Liver (tissue), 9 donors: ENCODE data around the gene CYSRT1. TPM values are rescaled to one million over a fixed set of nuclear protein-coding genes. Genes with fewer than 3 reads are reported as not detected.

Experiments
- DNase-seq: peaks from one replicate; pipeline ENCODE4 v3.0.0-alpha.2; 2017; ENCODE audit warnings: low spot score
- H3K27ac ChIP-seq, 2 donors: one replicate each; pipeline ENCODE4 v1.7.0; 2013; ENCODE audit warnings: inconsistent platforms in 2 of 2, low read length in 2 of 2, control low read depth in 1 of 2, low read depth in 1 of 2, mild to moderate bottlenecking in 1 of 2
- H3K27me3 ChIP-seq, 4 donors: one replicate each; pipeline versions ENCODE4 v1.6.1 to v1.7.0; 2013; ENCODE audit warnings: low read length in 3 of 4, inconsistent platforms in 1 of 4, mild to moderate bottlenecking in 1 of 4, moderate library complexity in 1 of 4; ENCODE audit not compliant: control insufficient read depth in 4 of 4, insufficient read depth in 4 of 4
- H3K36me3 ChIP-seq, 4 donors: one replicate each; pipeline versions ENCODE4 v1.6.1 to v1.7.0; 2013; ENCODE audit warnings: low read length in 3 of 4, mild to moderate bottlenecking in 3 of 4, low read depth in 1 of 4, moderate library complexity in 1 of 4; ENCODE audit not compliant: control insufficient read depth in 4 of 4, insufficient read depth in 3 of 4
- H3K4me1 ChIP-seq, 4 donors: one replicate each; pipeline versions ENCODE4 v1.6.1 to v1.7.0; 2013; ENCODE audit warnings: low read length in 3 of 4, mild to moderate bottlenecking in 3 of 4, moderate library complexity in 1 of 4; ENCODE audit not compliant: control insufficient read depth in 4 of 4, insufficient read depth in 4 of 4
- H3K4me3 ChIP-seq, 3 donors: one replicate each; pipeline versions ENCODE4 v1.6.1 to v1.7.0; 2013; ENCODE audit warnings: low read length in 3 of 3, control low read depth in 1 of 3, low read depth in 1 of 3, mild to moderate bottlenecking in 1 of 3
- H3K9ac ChIP-seq, 2 donors: one replicate each; pipeline ENCODE4 v1.7.0; 2013; ENCODE audit warnings: low read length in 2 of 2, mild to moderate bottlenecking in 2 of 2, moderate library complexity in 2 of 2, control low read depth in 1 of 2, low read depth in 1 of 2
- H3K9me3 ChIP-seq, 4 donors: one replicate each; pipeline versions ENCODE4 v1.6.1 to v1.7.0; 2013; ENCODE audit warnings: low read length in 3 of 4; ENCODE audit not compliant: control insufficient read depth in 4 of 4
- EGR1 ChIP-seq, 2 donors: IDR thresholded peaks; 2 replicates each; pipeline ENCODE4 v1.6.1; 2016 to 2018; ENCODE audit warnings: antibody characterized with exemption in 2 of 2, low read depth in 2 of 2
- FOXA1 ChIP-seq: IDR thresholded peaks from 2 replicates; pipeline ENCODE4 v1.6.1; 2016; ENCODE audit warnings: antibody characterized with exemption
- FOXA2 ChIP-seq: IDR thresholded peaks from 2 replicates; pipeline ENCODE4 v1.6.1; 2016; ENCODE audit warnings: antibody characterized with exemption
- GABPA ChIP-seq, 2 donors: IDR thresholded peaks in 1 of 2; conservative IDR thresholded peaks in 1 of 2; 2 replicates each; pipeline ENCODE4 v1.6.1; 2016; ENCODE audit warnings: antibody characterized with exemption in 2 of 2, mild to moderate bottlenecking in 1 of 2, moderate library complexity in 1 of 2
- HNF4A ChIP-seq, 2 donors: conservative IDR thresholded peaks; 2 replicates each; pipeline ENCODE4 v1.6.1; 2016; ENCODE audit warnings: antibody characterized with exemption in 2 of 2, mild to moderate bottlenecking in 2 of 2
- HNF4G ChIP-seq: IDR thresholded peaks from 2 replicates; pipeline ENCODE4 v1.6.1; 2016; ENCODE audit warnings: antibody characterized with exemption
- JUND ChIP-seq, 2 donors: IDR thresholded peaks; 2 replicates each; pipeline ENCODE4 v1.6.1; 2016; ENCODE audit warnings: antibody characterized with exemption in 2 of 2
- NR2F2 ChIP-seq: IDR thresholded peaks from 2 replicates; pipeline ENCODE4 v1.6.1; 2016; ENCODE audit warnings: antibody characterized with exemption
- RAD21 ChIP-seq, 2 donors: IDR thresholded peaks; 2 replicates each; pipeline ENCODE4 v1.6.1; 2016; ENCODE audit warnings: antibody characterized with exemption in 2 of 2, mild to moderate bottlenecking in 2 of 2
- RXRA ChIP-seq, 2 donors: IDR thresholded peaks; 2 replicates each; pipeline ENCODE4 v1.6.1; 2017 to 2018; ENCODE audit warnings: antibody characterized with exemption in 2 of 2, mild to moderate bottlenecking in 1 of 2
- SP1 ChIP-seq: IDR thresholded peaks from 2 replicates; pipeline ENCODE4 v1.6.1; 2018; ENCODE audit warnings: antibody characterized with exemption, mild to moderate bottlenecking
- TAF1 ChIP-seq: conservative IDR thresholded peaks from 2 replicates; pipeline ENCODE4 v1.6.1; 2016; ENCODE audit warnings: antibody characterized with exemption, mild to moderate bottlenecking
- YY1 ChIP-seq: IDR thresholded peaks from 2 replicates; pipeline ENCODE4 v1.6.1; 2016; ENCODE audit warnings: antibody characterized with exemption, mild to moderate bottlenecking
- WGBS: extraction: QIAGEN DNeasy Blood & Tissue Kit; methylation state at CpG from one replicate; pipeline ENCODE4 v1.1.7; 2013; 5-methylcytosine and 5-hydroxymethylcytosine counted together
- polyA plus RNA-seq, 2 donors: library from polyadenylated mRNA; stranded (reverse) in 1 of 2; unstranded in 1 of 2; fragments of 200-250 nt in 1 of 2; fragments of >200 nt in 1 of 2; fragmentation: Nextera tagmentation in 1 of 2; extraction: Ambion mirVana in 1 of 2; gene quantifications; one replicate each; pipeline versions ENCODE4 v1.2.1 to v1.2.3, GENCODE V29; 2013 to 2015
- total RNA-seq, 2 donors: library from RNA; depleted of rRNA; stranded (reverse); fragments of >200 nt; gene quantifications; one replicate each; pipeline ENCODE4 v1.2.3, GENCODE V29; 2014
- TF ChIP-seq, protein P1 (sequence below): IDR thresholded peaks from 2 replicates; pipeline ENCODE4 v1.6.1; 2016; ENCODE audit warnings: antibody characterized with exemption
- TF ChIP-seq, protein P2 (sequence below): fragments of 150-350 bp; IDR thresholded peaks from 2 replicates; pipeline ENCODE4 v1.5.1; 2017; ENCODE audit warnings: improper control_type of control experiment, low read depth, low read length; ENCODE audit not compliant: missing input control
- TF ChIP-seq, protein P3 (sequence below): IDR thresholded peaks from 2 replicates; pipeline ENCODE4 v1.6.1; 2016; ENCODE audit warnings: antibody characterized with exemption, mild to moderate bottlenecking
- TF ChIP-seq, protein P4 (sequence below): IDR thresholded peaks from 2 replicates; pipeline ENCODE4 v1.6.1; 2016; ENCODE audit warnings: antibody characterized with exemption
- TF ChIP-seq, protein P5 (sequence below): IDR thresholded peaks from 2 replicates; pipeline ENCODE4 v1.6.1; 2016; ENCODE audit warnings: antibody characterized with exemption
- donor health status: healthy.
- donor health status: healthy.
- donor health status: healthy.
- donor health status: healthy.
- donor health status: healthy.

The CYSRT1 gene
- total and polyA plus RNA-seq, 4 donors: 0.14 to 0.50 (median 0.20) TPM

DNA sequence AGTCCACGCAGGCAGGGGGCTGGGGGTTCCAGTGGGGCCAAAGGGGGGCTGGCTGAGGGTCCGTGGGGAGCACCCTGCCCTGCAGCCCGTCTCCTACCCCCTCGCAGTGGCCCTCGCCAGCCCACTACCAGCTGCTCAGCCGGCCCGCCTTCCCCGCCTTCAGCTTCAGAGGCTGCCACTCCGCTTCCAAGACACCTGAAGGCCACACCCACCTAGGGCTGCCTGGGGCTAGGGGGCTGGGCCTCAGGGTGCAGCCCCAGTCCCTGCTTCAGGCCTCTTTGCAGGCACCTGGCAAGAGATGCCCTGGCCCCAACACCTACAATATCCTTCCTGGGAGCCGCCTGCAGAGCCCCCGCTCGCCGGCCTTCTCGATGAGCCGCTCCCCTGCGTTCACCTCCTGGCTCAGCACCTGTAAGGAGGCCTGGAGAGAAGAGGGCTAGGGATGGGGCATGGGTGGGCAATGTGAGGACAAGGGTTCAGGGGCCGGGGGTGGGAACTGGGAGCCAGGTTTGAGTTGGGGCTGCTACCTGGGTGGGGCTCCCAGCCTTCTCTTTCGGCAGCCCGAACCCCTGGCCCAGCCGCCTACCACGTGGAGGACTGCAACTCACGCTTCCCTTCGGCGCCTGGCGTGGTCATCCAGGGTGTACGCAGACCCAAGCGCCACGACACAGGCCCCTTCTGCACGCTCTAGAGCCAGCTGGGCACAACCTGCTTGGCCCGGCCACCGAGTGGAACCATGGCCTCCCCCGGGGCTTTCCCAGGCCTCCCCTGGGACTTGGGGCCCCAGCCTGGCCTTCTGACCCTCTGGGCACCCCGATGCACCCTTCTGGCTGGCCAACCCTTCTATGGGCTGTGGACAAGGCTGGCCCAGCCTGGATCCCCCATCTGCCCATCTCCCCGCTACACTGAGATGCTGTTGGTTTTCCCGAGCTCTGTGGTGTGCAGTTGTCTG, 27.9 kb downstream of the CYSRT1 start:
- DNase-seq: no peak

More for the DNA sequence above, 27.9 kb downstream of the CYSRT1 start:
- no peaks in the 10 kb centered on the region for H3K9me3 ChIP-seq
- WGBS: 86% methylated on average over 35 of the region's 35 CpGs
- no peak overlapping the region for H3K9ac ChIP-seq
- H3K27ac ChIP-seq: no peak overlapping the region
- H3K4me3 ChIP-seq: no peak overlapping the region
- peaks cover 10 to 34% (median 21%) of the 10 kb centered on the region in 4 donors for H3K4me1 ChIP-seq
- no peaks in the 10 kb centered on the region for H3K27me3 ChIP-seq
- H3K36me3 ChIP-seq: peaks cover 0 to 3% (median 3%) of the 10 kb centered on the region in 4 donors
- TF ChIP-seq HNF4A (conservative IDR thresholded peaks at IDR 0.05): no peak
- TF ChIP-seq, protein P1, sequence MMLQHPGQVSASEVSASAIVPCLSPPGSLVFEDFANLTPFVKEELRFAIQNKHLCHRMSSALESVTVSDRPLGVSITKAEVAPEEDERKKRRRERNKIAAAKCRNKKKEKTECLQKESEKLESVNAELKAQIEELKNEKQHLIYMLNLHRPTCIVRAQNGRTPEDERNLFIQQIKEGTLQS: no peak
- no peak for TF ChIP-seq SP1
- TF ChIP-seq EGR1 (IDR thresholded peaks at IDR 0.05; ENCODE audit: low read depth in 2 of 2): no peak
- TF ChIP-seq RXRA (IDR thresholded peaks at IDR 0.05): no peak
- no peak for TF ChIP-seq JUND (IDR thresholded peaks at IDR 0.05)
- TF ChIP-seq, protein P2, sequence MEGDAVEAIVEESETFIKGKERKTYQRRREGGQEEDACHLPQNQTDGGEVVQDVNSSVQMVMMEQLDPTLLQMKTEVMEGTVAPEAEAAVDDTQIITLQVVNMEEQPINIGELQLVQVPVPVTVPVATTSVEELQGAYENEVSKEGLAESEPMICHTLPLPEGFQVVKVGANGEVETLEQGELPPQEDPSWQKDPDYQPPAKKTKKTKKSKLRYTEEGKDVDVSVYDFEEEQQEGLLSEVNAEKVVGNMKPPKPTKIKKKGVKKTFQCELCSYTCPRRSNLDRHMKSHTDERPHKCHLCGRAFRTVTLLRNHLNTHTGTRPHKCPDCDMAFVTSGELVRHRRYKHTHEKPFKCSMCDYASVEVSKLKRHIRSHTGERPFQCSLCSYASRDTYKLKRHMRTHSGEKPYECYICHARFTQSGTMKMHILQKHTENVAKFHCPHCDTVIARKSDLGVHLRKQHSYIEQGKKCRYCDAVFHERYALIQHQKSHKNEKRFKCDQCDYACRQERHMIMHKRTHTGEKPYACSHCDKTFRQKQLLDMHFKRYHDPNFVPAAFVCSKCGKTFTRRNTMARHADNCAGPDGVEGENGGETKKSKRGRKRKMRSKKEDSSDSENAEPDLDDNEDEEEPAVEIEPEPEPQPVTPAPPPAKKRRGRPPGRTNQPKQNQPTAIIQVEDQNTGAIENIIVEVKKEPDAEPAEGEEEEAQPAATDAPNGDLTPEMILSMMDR: no peak
- TF ChIP-seq YY1: no peak
- no peak for TF ChIP-seq RAD21 (IDR thresholded peaks at IDR 0.05)
- TF ChIP-seq, protein P3, sequence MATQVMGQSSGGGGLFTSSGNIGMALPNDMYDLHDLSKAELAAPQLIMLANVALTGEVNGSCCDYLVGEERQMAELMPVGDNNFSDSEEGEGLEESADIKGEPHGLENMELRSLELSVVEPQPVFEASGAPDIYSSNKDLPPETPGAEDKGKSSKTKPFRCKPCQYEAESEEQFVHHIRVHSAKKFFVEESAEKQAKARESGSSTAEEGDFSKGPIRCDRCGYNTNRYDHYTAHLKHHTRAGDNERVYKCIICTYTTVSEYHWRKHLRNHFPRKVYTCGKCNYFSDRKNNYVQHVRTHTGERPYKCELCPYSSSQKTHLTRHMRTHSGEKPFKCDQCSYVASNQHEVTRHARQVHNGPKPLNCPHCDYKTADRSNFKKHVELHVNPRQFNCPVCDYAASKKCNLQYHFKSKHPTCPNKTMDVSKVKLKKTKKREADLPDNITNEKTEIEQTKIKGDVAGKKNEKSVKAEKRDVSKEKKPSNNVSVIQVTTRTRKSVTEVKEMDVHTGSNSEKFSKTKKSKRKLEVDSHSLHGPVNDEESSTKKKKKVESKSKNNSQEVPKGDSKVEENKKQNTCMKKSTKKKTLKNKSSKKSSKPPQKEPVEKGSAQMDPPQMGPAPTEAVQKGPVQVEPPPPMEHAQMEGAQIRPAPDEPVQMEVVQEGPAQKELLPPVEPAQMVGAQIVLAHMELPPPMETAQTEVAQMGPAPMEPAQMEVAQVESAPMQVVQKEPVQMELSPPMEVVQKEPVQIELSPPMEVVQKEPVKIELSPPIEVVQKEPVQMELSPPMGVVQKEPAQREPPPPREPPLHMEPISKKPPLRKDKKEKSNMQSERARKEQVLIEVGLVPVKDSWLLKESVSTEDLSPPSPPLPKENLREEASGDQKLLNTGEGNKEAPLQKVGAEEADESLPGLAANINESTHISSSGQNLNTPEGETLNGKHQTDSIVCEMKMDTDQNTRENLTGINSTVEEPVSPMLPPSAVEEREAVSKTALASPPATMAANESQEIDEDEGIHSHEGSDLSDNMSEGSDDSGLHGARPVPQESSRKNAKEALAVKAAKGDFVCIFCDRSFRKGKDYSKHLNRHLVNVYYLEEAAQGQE: no peak
- TF ChIP-seq HNF4G: no peak
- TF ChIP-seq TAF1: no peak
- TF ChIP-seq, protein P4, sequence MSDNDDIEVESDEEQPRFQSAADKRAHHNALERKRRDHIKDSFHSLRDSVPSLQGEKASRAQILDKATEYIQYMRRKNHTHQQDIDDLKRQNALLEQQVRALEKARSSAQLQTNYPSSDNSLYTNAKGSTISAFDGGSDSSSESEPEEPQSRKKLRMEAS: no peak
- TF ChIP-seq GABPA (IDR thresholded peaks at IDR 0.05 in 1 of 2, conservative IDR thresholded peaks at IDR 0.05 in 1 of 2): no peak
- TF ChIP-seq, protein P5, sequence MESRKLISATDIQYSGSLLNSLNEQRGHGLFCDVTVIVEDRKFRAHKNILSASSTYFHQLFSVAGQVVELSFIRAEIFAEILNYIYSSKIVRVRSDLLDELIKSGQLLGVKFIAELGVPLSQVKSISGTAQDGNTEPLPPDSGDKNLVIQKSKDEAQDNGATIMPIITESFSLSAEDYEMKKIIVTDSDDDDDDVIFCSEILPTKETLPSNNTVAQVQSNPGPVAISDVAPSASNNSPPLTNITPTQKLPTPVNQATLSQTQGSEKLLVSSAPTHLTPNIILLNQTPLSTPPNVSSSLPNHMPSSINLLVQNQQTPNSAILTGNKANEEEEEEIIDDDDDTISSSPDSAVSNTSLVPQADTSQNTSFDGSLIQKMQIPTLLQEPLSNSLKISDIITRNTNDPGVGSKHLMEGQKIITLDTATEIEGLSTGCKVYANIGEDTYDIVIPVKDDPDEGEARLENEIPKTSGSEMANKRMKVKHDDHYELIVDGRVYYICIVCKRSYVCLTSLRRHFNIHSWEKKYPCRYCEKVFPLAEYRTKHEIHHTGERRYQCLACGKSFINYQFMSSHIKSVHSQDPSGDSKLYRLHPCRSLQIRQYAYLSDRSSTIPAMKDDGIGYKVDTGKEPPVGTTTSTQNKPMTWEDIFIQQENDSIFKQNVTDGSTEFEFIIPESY: no peak
- TF ChIP-seq NR2F2: no peak
- no peak for TF ChIP-seq FOXA2
- no peak for TF ChIP-seq FOXA1
